SK-N-SH (cell line): ENCODE data around the gene CEP95. TPM values are rescaled to one million over a fixed set of nuclear protein-coding genes. Genes with fewer than 3 reads are reported as not detected.
A peak's percentile ranks its signal among the peaks of the same experiment; 100 is the strongest.

Experiments
- CTCF ChIA-PET: fragments of 300-600, 350-600 bp; formaldehyde crosslinking; extraction: SDS; loops from one replicate; lab custom pipeline; 2021; lab: Yijun Ruan, JAX
- POLR2A ChIA-PET: fragments of 350-600 bp; sonication (Branson Sonifier 250); formaldehyde crosslinking; extraction: SDS; loops from one replicate; lab custom pipeline; 2020; ENCODE audit warnings: antibody characterized with exemption, inconsistent platforms; lab: Yijun Ruan, JAX
- DNase-seq: peaks from one replicate; pipeline ENCODE4 v3.0.0; 2012
- H2AFZ ChIP-seq: fragments of 200-600 bp; sonication (generic); 2 replicates; pipeline ENCODE4 v1.8.1; 2016; ENCODE audit warnings: antibody characterized with exemption, mild to moderate bottlenecking, low read depth
- H3F3A ChIP-seq: fragments of 200-600 bp; sonication (generic); replicated peaks from 2 replicates; pipeline ENCODE3; 2016; ENCODE audit warnings: antibody characterized with exemption, mild to moderate bottlenecking; ENCODE audit not compliant: insufficient read depth
- H3K27ac ChIP-seq, 2 experiments: fragments of 200-500 bp in 1 of 2; fragments of 200-600 bp in 1 of 2; sonication (Bioruptor generic) in 1 of 2; sonication (generic), shearing (Covaris generic) in 1 of 2; 2 replicates each; pipeline versions ENCODE4 v1.5.1 to v1.6.1; 2014 to 2016; ENCODE audit warnings: low read depth in 2 of 2, inconsistent platforms in 1 of 2, low read length in 1 of 2, mild to moderate bottlenecking in 1 of 2, mixed read lengths in 1 of 2
- H3K27me3 ChIP-seq: fragments of 200-600 bp; sonication (generic), shearing (Covaris generic); 2 replicates; pipeline ENCODE4 v1.6.1; 2016; ENCODE audit warnings: mixed run types; ENCODE audit not compliant: insufficient read depth
- H3K36me3 ChIP-seq, 2 experiments: fragments of 200-500 bp in 1 of 2; fragments of 200-600 bp in 1 of 2; sonication (Bioruptor generic) in 1 of 2; sonication (generic) in 1 of 2; replicated peaks in 1 of 2; 2 replicates each; pipeline versions ENCODE3 to v1.5.1; 2014 to 2016; ENCODE audit warnings: low read length in 1 of 2, mild to moderate bottlenecking in 1 of 2; ENCODE audit not compliant: insufficient read depth in 2 of 2, control insufficient read depth in 1 of 2
- H3K4me1 ChIP-seq, 2 experiments: fragments of 200-500 bp in 1 of 2; fragments of 200-600 bp in 1 of 2; sonication (Bioruptor generic) in 1 of 2; sonication (generic), shearing (Covaris generic) in 1 of 2; 2 replicates each; pipeline versions ENCODE4 v1.5.1 to v1.6.1; 2014 to 2016; ENCODE audit warnings: low read depth in 1 of 2, low read length in 1 of 2, mixed run types in 1 of 2; ENCODE audit not compliant: insufficient read depth in 2 of 2, control insufficient read depth in 1 of 2
- H3K4me2 ChIP-seq: fragments of 200-600 bp; sonication (generic), shearing (Covaris generic); 2 replicates; pipeline ENCODE4 v1.6.1; 2017; ENCODE audit warnings: mixed run types
- H3K4me3 ChIP-seq, 2 experiments: fragments of 200-500 bp in 1 of 2; fragments of 200-600 bp in 1 of 2; sonication (Bioruptor generic) in 1 of 2; sonication (generic), shearing (Covaris generic) in 1 of 2; 2 replicates each; pipeline versions ENCODE4 v1.5.1 to v1.8.1; 2014 to 2016; ENCODE audit warnings: low read depth in 2 of 2, inconsistent platforms in 1 of 2, low read length in 1 of 2, mild to moderate bottlenecking in 1 of 2, mixed read lengths in 1 of 2, moderate library complexity in 1 of 2
- H3K79me2 ChIP-seq: fragments of 200-600 bp; sonication (generic); 2 replicates; pipeline ENCODE4 v1.8.1; 2017; ENCODE audit warnings: mild to moderate bottlenecking; ENCODE audit not compliant: insufficient read depth
- H3K9ac ChIP-seq: fragments of 200-600 bp; sonication (generic); 2 replicates; pipeline ENCODE4 v1.6.1; 2017; ENCODE audit warnings: mixed run types
- H3K9me2 ChIP-seq: fragments of 200-600 bp; sonication (generic); 2 replicates; pipeline ENCODE4 v1.6.1; 2017; ENCODE audit warnings: mixed run types
- H3K9me3 ChIP-seq: fragments of 200-600 bp; sonication (generic); 2 replicates; pipeline ENCODE4 v1.6.1; 2017; ENCODE audit warnings: mixed run types, mild to moderate bottlenecking, moderate library complexity
- H4K20me1 ChIP-seq: fragments of 200-600 bp; sonication (generic); 2 replicates; pipeline ENCODE4 v1.6.1; 2017; ENCODE audit warnings: mild to moderate bottlenecking, mixed run types; ENCODE audit not compliant: insufficient read depth
- CHD2 ChIP-seq: fragments of 150-350 bp; IDR thresholded peaks from 2 replicates; pipeline ENCODE4 v1.6.1; 2018; ENCODE audit warnings: low read length; ENCODE audit not compliant: partially characterized antibody
- ELF1 ChIP-seq: IDR thresholded peaks from 2 replicates; pipeline ENCODE4 v1.4.0; 2012
- EP300 ChIP-seq, 2 experiments: IDR thresholded peaks; 2 replicates each; pipeline versions ENCODE4 v1.4.0 to v1.6.1; 2012; ENCODE audit warnings: borderline replicate concordance in 1 of 2, low read depth in 1 of 2, low read length in 1 of 2
- EZH2phosphoT487 ChIP-seq: fragments of 200-600 bp; sonication (generic); IDR thresholded peaks from 2 replicates; pipeline ENCODE4 v1.6.1; 2017; ENCODE audit warnings: low read depth, mixed run types, mild to moderate bottlenecking, antibody characterized with exemption, moderate library complexity, borderline replicate concordance
- GABPA ChIP-seq: IDR thresholded peaks from 2 replicates; pipeline ENCODE4 v1.4.0; 2012; ENCODE audit warnings: low read depth, mild to moderate bottlenecking
- GATA2 ChIP-seq: sonication (generic); formaldehyde crosslinking; IDR thresholded peaks from 2 replicates; pipeline ENCODE4 v1.5.0; 2020; ENCODE audit warnings: mild to moderate bottlenecking, missing genetic modification reagents
- NFIC ChIP-seq: IDR thresholded peaks from 2 replicates; pipeline ENCODE4 v1.4.0; 2012; ENCODE audit warnings: borderline replicate concordance
- PBX3 ChIP-seq: IDR thresholded peaks from 2 replicates; pipeline ENCODE4; 2012
- RXRA ChIP-seq: IDR thresholded peaks from 2 replicates; pipeline ENCODE4 v1.4.0; 2012; ENCODE audit warnings: low read depth, mild to moderate bottlenecking, borderline replicate concordance
- SMC3 ChIP-seq: IDR thresholded peaks from 2 replicates; pipeline ENCODE4 v1.6.1; 2012; ENCODE audit warnings: low read depth, low read length, improper control_type of control experiment
- TAF1 ChIP-seq: IDR thresholded peaks from 2 replicates; pipeline ENCODE4 v1.6.1; 2012; ENCODE audit warnings: low read depth, mild to moderate bottlenecking, low read length, moderate library complexity, borderline replicate concordance
- TCF12 ChIP-seq: IDR thresholded peaks from 2 replicates; pipeline ENCODE4 v1.4.0; 2012
- TEAD4 ChIP-seq: IDR thresholded peaks from 2 replicates; pipeline ENCODE4 v1.4.0; 2012; ENCODE audit warnings: mild to moderate bottlenecking, borderline replicate concordance; ENCODE audit not compliant: insufficient read depth
- USF1 ChIP-seq: IDR thresholded peaks from 2 replicates; pipeline ENCODE4 v1.4.0; 2012; ENCODE audit warnings: low read depth, borderline replicate concordance
- YY1 ChIP-seq: IDR thresholded peaks from 2 replicates; pipeline ENCODE4 v1.4.0; 2012; ENCODE audit warnings: low read depth, mild to moderate bottlenecking
- WGBS: methylation state at CpG from one replicate; pipeline ENCODE4 v1.1.6; 2017; ENCODE audit warnings: low lambda C conversion rate; 5-methylcytosine and 5-hydroxymethylcytosine counted together
- polyA plus RNA-seq, 3 experiments: library from polyadenylated mRNA; depleted of rRNA; stranded (reverse); fragments of >200 nt; gene quantifications; 2 replicates each; pipeline ENCODE4 v1.2.3, GENCODE V29; 2012
- TF ChIP-seq, protein P1 (sequence below): fragments of 150-350 bp; IDR thresholded peaks from 2 replicates; pipeline ENCODE4 v1.6.1; 2017; ENCODE audit warnings: antibody characterized with exemption, low read length, low read depth, borderline replicate concordance
- TF ChIP-seq, protein P2 (sequence below): fragments of 200-600 bp; sonication (generic); IDR thresholded peaks from 2 replicates; pipeline ENCODE4 v1.6.1; 2017; ENCODE audit warnings: antibody characterized with exemption, mild to moderate bottlenecking, moderate library complexity

The CEP95 gene
- polyA plus RNA-seq, 1 of the 3 experiments (the other 2 are of a cell fraction) = 30.8 TPM

GRCh38 chr17:64533784-64534183 lies 27.0 kb downstream of the CEP95 start (continued):
- TF ChIP-seq PBX3 (no peak), EZH2phosphoT487 (no peak), CHD2 (no peak)
- TF ChIP-seq, protein P1, sequence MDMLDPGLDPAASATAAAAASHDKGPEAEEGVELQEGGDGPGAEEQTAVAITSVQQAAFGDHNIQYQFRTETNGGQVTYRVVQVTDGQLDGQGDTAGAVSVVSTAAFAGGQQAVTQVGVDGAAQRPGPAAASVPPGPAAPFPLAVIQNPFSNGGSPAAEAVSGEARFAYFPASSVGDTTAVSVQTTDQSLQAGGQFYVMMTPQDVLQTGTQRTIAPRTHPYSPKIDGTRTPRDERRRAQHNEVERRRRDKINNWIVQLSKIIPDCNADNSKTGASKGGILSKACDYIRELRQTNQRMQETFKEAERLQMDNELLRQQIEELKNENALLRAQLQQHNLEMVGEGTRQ = no peak

- POLR2A ChIA-PET = interaction anchor here (0.9 to 1.0 kb wide), 2 partner anchors 17 to 27 kb away, joined by 3 to 6 read pairs; partner anchors contain the start of gene CEP95
- CTCF ChIA-PET = interaction anchor here (1.3 to 3.3 kb wide), 7 partner anchors 10 to 114 kb away, joined by 3 to 18 read pairs (median 5); partner anchors contain the start of gene CEP95
- TF ChIP-seq ELF1 (no peak), CHD2 (no peak), SMC3 (peak; percentile 20), TCF12 (no peak), GATA2 (CRISPR knock-in tag) (0 out of 2 replicates have a peak, but pooled peaks have one; percentile 16), NFIC (no peak), USF1 (no peak), PBX3 (no peak), RXRA (no peak), GABPA (no peak), EP300 (IDR thresholded peaks at IDR 0.05; ENCODE audit: borderline replicate concordance in 1 of 2, low read depth in 1 of 2, low read length in 1 of 2) (no peak), TAF1 (no peak), TEAD4 (no peak), YY1 (no peak)
- TF ChIP-seq, protein P2, sequence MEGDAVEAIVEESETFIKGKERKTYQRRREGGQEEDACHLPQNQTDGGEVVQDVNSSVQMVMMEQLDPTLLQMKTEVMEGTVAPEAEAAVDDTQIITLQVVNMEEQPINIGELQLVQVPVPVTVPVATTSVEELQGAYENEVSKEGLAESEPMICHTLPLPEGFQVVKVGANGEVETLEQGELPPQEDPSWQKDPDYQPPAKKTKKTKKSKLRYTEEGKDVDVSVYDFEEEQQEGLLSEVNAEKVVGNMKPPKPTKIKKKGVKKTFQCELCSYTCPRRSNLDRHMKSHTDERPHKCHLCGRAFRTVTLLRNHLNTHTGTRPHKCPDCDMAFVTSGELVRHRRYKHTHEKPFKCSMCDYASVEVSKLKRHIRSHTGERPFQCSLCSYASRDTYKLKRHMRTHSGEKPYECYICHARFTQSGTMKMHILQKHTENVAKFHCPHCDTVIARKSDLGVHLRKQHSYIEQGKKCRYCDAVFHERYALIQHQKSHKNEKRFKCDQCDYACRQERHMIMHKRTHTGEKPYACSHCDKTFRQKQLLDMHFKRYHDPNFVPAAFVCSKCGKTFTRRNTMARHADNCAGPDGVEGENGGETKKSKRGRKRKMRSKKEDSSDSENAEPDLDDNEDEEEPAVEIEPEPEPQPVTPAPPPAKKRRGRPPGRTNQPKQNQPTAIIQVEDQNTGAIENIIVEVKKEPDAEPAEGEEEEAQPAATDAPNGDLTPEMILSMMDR = peak; percentile 32; the same call in 1 of the 2 replicates
- Histone ChIP-seq H3F3A (peaks cover 98% of the 10 kb centered on the region), H3K4me1 (no peaks in the 10 kb centered on the region), H4K20me1 (no peaks in the 10 kb centered on the region), H3K27me3 (no peaks in the 10 kb centered on the region), H3K9ac (no peak overlapping the region), H3K9me3 (no peaks in the 10 kb centered on the region), H3K9me2 (no peaks in the 10 kb centered on the region), H2AFZ (no peak overlapping the region), H3K36me3 (peaks cover 87 to 99% of the 10 kb centered on the region in 2 experiments), H3K4me3 (no peak overlapping the region), H3K79me2 (no peaks in the 10 kb centered on the region), H3K4me2 (no peak overlapping the region), H3K27ac (peak overlapping the region in 1 of 2 experiments; percentile 6; a peak in 1 of 4 replicates)
- DNase-seq = no peak
- 85% methylated on average over 3 of the region's 3 CpGs for WGBS
Observed at GRCh38 chr17:64534187-64534586, 27.4 kb downstream of the CEP95 start.
